Activated CD4-positive, alpha-beta T cell treated with anti-CD3 and anti-CD28 coated beads, Interleukin-10, Interleukin-2, amounts not matched to agents 100 ng/mL and 50 ng/mL, durations not matched to agents 16 hours and 8 hours (primary cell): ENCODE data around the gene FAIM.
"Not testable (repeated sequence)": the region's sequence is repeated elsewhere in the genome, so short reads cannot be mapped to it uniquely, and the experiment has no call there.

Experiments
- DNase-seq: peaks from one replicate; pipeline ENCODE4 v3.0.0-alpha.2; 2020

Gene FAIM, protein sequence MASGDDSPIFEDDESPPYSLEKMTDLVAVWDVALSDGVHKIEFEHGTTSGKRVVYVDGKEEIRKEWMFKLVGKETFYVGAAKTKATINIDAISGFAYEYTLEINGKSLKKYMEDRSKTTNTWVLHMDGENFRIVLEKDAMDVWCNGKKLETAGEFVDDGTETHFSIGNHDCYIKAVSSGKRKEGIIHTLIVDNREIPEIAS

GRCh38 chr3:138608322-138609135 lies at the start of gene FAIM:
Gene FAIM, plus strand, starts transcription at chr3:138608771. Its CDS starts 10,956 bp downstream, at chr3:138619727.
- DNase-seq = peak; percentile 60

DNA sequence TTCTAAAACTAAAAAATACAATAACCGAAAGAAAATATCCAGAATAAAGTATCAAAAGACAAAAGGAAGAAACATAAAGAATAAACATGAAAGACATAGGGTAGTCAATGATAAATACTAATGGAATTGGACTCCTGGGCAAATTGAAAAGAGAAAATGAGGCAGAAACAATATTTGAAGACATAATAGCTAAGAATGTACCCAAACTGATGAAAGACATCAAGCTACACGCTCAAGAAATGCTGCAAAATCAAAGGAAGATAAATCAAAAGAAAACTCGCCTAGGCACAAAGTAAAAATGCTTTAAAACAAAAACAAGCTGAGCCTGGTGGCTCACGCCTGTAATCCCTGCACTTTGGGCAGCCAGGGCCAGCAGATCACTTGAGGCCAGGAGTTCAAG lies 49.4 kb upstream of the FAIM start:
- no peak for DNase-seq

- DNase-seq = no peak
Measured at GRCh38 chr3:138560501-138560900, 48.1 kb upstream of the FAIM start.

- DNase-seq = not testable (repeated sequence)
Measured at GRCh38 chr3:138562902-138563301, 45.7 kb upstream of the FAIM start.

DNA sequence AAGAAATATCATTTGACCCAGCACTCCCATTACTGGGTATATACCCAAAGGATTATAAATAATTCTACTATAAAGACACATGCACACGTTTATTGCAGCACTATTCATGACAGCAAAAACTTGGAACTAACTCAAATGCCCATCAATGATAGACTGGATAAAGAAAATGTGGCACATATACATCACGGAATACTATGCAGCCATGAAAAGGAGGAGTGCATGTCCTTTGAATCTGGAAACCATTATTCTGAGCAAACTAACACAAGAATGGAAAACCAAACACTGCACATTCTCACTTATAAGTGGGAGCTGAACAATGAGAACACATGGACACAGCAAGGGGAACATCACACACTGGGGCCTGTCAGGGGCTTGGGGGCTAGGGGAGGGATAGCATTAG lies 42.3 kb upstream of the FAIM start:
- DNase-seq = not testable (repeated sequence)

DNA sequence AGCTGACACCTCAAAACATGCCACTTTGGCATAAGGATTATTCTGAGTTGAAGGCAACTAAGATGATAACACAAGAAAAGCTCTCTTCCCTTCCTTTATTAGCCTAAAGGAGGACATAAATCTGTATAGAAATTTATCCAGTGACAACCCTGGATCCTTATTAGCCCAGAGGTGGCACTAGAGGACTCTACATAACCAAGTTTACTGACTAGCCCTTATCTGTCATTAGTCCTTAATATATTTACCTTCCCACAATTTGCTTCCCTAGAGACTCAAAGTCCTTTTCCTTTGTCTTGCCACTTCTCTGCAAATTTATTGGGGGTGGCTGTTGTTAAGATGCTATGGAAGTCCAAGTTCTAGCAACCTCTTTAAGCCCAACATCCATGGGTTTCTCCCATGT lies 41.2 kb upstream of the FAIM start:
- DNase-seq = no peak

GRCh38 chr3:138569090-138569489 lies 39.5 kb upstream of the FAIM start:
- no peak for DNase-seq

DNA sequence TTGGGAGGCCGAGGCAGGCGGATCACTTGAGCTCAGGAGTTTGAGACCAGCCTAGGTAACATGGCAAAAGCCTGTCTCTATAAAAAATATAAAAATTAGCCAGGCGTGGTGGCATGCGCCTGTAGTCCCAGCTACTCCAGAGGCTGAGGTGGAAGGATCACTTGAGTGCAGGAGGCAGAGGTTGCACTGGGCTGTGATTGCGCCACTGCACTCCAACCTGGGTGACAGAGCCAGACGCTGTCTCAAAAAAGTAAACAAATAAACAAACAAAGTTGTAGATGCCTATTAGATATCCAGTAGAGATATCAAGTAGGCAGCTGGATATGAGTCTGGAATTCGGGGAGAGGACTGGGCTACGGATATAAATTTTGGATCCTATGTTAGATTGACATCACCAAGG lies 38.9 kb upstream of the FAIM start:
- DNase-seq = not testable (repeated sequence)

DNA sequence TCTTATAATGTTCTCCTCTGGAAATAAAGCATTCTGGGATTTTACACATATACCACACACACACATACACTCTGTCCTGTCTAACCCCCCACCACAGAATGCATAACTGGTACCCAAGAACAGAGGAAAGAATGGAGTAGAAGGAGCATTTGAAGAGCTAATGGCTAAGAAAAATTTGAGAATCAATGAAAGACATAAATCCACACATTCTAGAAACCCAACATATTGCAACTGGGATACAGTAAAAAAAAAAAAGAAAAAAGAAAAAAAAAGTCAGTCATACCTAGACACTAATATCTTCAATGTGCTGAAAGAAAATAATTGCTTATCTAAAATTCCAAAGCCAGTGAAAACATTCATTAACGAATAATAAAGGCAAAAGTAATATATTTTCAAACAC lies 35.4 kb upstream of the FAIM start:
- no peak for DNase-seq

DNA sequence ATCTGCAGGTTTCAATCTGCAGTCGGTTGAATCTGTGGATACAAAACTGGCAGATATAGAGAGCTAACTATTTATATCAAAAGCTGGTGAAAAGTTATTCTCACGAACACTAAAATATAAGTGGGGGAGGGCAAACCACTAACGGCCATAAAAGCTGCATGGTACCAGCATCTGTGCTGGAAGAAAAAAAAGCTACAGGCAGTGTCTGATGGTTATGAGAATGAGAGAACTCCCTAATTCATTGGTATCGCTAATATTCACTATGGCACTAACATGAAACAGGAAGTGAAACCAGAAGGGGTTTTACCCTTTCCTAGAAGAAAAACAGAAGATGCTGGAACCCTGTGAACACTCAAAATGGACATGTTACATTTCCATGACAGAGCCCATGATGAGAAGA lies 30.4 kb upstream of the FAIM start:
- peak; percentile 21 for DNase-seq

DNA sequence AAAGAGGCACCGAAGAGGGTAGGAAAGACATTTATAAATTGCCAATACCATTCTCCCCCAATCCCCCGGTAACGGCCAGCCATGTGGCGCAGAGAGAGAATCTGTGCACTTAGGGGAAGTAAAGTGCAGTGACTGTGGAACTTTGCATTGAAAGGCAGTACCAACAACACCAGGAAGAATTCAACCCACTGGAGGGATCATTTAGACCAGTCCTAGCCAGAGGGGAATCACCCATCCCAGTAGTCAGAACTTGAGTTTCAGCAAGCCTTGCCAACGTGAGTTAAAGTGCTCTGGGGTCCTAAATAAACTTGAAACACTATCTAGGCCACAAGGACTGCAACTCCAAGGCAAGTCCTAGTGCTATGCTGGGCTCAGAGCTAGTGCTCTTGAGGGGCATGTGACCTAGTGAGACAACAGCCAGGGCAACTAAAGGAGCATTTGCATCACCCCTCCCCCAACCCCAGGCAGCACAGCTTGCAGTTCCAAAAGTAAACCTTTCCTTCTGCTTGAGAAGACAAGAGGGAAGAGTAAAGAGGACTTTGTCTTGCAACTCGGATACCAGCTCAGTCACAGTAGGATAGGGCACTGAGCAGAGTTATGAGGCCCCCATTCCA lies 29.5 kb upstream of the FAIM start:
- DNase-seq = no peak

DNA sequence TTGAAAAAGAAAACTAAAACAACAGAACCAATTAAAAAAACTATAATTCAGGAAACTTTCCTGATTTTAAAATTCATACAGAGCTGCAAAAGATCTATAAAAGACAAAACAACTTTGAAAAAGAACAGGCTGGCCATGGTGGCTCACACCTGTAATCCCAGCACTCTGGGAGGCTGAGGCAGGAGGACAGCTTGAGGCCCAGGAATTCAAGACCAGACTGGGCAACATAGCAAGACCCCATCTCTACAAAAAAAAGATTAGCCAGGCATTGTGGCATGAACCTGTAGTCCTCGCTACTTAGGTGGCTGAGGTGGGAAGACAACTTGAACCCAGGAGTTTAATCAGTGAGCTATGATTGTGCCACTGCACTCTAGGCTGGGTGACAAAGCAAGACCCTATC lies 21.2 kb upstream of the FAIM start:
- DNase-seq = no peak

GRCh38 chr3:138588445-138588844 lies 20.1 kb upstream of the FAIM start:
- no peak for DNase-seq

- DNase-seq = no peak
Measured at GRCh38 chr3:138591392-138591791, 17.2 kb upstream of the FAIM start.

DNA sequence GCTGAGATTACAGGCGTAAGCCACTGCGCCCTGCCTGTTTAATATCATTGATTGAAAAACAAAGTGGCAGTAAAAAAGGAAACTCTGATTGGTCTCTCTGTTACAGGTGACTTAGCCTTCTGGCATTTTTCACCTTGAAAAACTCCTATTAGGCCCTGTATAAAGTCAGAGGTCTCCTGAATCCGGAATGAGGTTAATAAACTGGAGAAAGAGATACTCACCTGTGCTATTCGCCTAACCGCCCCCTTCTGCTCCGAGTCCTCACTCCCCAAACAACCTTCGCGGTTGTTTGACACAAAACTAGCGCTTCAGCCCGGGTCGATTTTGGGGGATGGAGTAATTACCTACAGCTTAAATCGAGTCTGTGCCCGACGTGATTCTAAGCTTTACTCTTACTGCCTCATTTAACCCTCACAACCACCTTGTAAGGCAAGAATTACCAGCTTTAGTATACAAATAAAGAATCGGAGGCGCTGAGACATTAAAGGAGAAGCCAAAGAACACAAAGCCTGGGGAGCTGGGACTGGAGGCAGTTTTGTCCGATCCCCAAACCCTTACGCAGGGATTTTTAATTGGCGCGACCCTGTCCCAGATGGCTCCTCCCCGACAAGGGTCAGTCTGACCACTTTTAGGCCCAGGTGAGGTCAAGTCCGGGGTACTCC lies 15.0 kb upstream of the FAIM start:
- no peak for DNase-seq

GRCh38 chr3:138594150-138594934 lies 14.2 kb upstream of the FAIM start, which contains the start of gene CEP70:
Gene CEP70, minus strand, starts transcription at chr3:138594260. Its CDS starts 21,333 bp downstream, at chr3:138572927.
- peak; percentile 87 for DNase-seq

DNA sequence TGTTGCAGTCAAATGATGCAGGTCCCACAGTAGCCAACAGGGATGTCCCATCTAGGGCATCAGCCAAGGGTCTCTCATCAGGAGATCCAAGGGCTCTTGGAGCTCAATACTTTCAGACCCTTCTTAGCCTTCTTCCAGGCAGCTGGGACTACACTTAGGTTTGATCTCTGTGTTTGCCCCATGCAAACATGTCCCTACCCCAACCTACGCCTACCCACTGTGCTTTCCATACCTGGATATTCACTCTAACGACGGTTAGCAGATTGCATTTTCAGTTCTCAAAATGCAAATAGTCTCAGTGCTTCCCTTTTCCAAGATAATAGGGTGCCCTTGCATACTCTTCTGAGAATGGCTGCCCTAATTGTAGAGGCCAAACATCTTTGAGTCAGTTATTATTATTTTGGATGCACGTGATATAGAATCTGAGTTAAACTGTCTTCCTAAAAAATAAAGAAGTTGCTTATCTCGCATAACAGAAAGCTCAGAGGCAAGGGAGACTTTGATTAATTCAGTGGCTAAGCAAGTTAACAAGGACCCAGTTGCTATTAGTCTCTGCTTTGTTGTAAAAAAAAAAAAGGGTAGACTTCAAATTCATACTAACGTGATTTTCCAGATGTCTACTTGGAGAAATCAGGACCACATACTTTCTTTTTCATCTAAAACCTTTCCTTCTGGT lies 13.5 kb upstream of the FAIM start:
- no peak for DNase-seq

GRCh38 chr3:138597186-138597976 lies 11.2 kb upstream of the FAIM start:
- not testable (repeated sequence) for DNase-seq

GRCh38 chr3:138598534-138598933 lies 10.0 kb upstream of the FAIM start:
- no peak for DNase-seq

DNA sequence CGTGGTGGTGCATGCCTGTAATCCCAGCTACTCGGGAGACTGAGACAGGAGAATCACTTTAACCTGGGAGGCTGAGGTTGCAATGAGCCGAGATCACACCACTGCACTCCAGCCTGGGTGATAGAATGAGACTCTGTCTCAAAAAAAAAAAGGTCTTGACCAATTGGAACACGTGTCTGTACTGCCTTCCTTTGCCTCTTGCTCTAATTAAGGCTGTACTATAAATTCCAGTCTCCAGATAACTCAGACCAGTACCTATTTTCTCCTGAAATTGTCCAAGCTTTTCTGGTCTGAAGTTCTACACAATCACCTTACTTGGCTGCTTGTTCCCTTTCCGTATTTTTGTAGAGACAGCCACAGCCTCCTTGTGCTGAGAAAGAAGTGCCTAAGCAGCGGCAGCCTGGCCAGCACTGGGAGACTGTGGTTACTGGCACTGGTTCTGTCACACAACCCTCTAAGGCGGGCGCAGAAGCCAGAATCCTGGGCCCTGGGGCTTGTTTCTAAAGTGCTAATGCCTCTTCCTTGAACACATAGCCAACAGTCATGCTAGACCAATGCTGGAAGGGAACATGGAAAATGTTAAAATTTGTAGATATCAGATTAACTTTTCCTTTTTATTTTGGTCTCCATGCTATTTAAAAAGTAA lies 8.3 kb upstream of the FAIM start:
- no peak for DNase-seq

DNA sequence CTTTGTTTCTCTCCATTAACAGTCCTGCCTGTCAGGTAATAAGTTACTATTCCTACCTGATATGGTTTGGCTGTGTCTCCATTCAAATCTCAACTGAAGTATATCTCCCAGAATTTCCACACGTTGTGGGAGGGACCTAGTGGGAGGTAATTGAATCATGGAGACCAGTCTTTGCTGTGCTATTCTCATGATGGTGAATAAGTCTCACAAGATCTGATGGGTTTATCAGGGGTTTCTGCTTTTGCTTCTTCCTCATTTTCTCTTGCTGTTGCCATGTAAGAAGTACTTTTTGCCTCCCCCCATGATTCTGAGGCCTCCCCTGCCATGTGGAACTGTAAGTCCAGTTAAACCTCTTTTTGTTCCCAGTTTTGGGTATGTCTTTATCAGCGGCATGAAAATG lies 6.9 kb upstream of the FAIM start:
- DNase-seq = not testable (repeated sequence)
